ENCODE measurements around the gene GBE1.

Gene GBE1

DNA sequence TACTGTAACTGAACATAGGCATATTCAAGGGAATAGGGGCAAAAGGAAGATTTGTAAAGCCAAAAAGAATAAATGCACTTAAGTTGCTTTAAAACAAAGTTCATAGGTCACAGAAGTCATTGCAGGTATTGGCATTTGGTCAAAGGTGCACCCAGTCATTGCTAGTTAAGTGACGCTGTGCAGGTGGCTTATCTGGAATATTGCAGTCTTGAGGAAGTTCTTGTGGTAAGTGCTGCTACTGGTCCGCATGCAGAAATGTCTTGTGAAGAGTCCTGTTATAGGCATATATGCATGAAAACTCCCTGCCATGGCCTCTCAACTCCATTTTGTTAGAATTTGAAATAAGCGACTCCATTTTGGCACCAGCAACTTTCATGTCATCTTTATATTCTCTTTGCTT lies 293.1 kb downstream of the GBE1 start:
- H3K9me3 ChIP-seq (ENCODE audit: insufficient read depth, low read length) = no peaks in the 10 kb centered on the region
- no peak for TF ChIP-seq EZH2phosphoT487 (IDR thresholded peaks at IDR 0.05; ENCODE audit: low read depth)
- TF ChIP-seq, protein P1, sequence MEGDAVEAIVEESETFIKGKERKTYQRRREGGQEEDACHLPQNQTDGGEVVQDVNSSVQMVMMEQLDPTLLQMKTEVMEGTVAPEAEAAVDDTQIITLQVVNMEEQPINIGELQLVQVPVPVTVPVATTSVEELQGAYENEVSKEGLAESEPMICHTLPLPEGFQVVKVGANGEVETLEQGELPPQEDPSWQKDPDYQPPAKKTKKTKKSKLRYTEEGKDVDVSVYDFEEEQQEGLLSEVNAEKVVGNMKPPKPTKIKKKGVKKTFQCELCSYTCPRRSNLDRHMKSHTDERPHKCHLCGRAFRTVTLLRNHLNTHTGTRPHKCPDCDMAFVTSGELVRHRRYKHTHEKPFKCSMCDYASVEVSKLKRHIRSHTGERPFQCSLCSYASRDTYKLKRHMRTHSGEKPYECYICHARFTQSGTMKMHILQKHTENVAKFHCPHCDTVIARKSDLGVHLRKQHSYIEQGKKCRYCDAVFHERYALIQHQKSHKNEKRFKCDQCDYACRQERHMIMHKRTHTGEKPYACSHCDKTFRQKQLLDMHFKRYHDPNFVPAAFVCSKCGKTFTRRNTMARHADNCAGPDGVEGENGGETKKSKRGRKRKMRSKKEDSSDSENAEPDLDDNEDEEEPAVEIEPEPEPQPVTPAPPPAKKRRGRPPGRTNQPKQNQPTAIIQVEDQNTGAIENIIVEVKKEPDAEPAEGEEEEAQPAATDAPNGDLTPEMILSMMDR (IDR thresholded peaks at IDR 0.05; ENCODE audit: low read depth, low read length) = no peak
- no peaks in the 10 kb centered on the region for H3K79me2 ChIP-seq (ENCODE audit: low read length)

GRCh38 chr3:81466201-81466560 lies 295.3 kb downstream of the GBE1 start:
- H3K4me3 ChIP-seq (ENCODE audit: low read length) = no peak overlapping the region
- no peak overlapping the region for H2AFZ ChIP-seq (ENCODE audit: low read depth, low read length)
- TF ChIP-seq, protein P1 (IDR thresholded peaks at IDR 0.05; ENCODE audit: low read depth, low read length) = no peak
- no peak for TF ChIP-seq EZH2phosphoT487 (IDR thresholded peaks at IDR 0.05; ENCODE audit: low read depth)
- H3K9ac ChIP-seq (ENCODE audit: low read length) = no peak overlapping the region
- H3K36me3 ChIP-seq (replicated peaks; ENCODE audit: low read depth, low read length) = no peaks in the 10 kb centered on the region
- H3K79me2 ChIP-seq (ENCODE audit: low read length) = no peaks in the 10 kb centered on the region
- H3K27me3 ChIP-seq (ENCODE audit: low read depth, low read length) = no peaks in the 10 kb centered on the region
- no peak overlapping the region for H3K27ac ChIP-seq (ENCODE audit: low read length)
- H3K4me2 ChIP-seq (ENCODE audit: low read length) = no peak overlapping the region
- peaks cover 11% of the 10 kb centered on the region for H3K4me1 ChIP-seq (ENCODE audit: low read length)
- H4K20me1 ChIP-seq (ENCODE audit: insufficient read depth, low read length) = no peaks in the 10 kb centered on the region
- no peaks in the 10 kb centered on the region for H3K9me3 ChIP-seq (ENCODE audit: insufficient read depth, low read length)

More for the DNA sequence above, 293.1 kb downstream of the GBE1 start:
- H4K20me1 ChIP-seq (ENCODE audit: insufficient read depth, low read length) = no peaks in the 10 kb centered on the region
- no peaks in the 10 kb centered on the region for H3K36me3 ChIP-seq (replicated peaks; ENCODE audit: low read depth, low read length)
- H3K4me1 ChIP-seq (ENCODE audit: low read length) = peaks cover 11% of the 10 kb centered on the region
- H3K27me3 ChIP-seq (ENCODE audit: low read depth, low read length) = no peaks in the 10 kb centered on the region
- H3K4me3 ChIP-seq (ENCODE audit: low read length) = no peak overlapping the region
- no peak overlapping the region for H2AFZ ChIP-seq (ENCODE audit: low read depth, low read length)
- no peak overlapping the region for H3K4me2 ChIP-seq (ENCODE audit: low read length)
- H3K9ac ChIP-seq (ENCODE audit: low read length) = no peak overlapping the region
- H3K27ac ChIP-seq (ENCODE audit: low read length) = no peak overlapping the region

- H3K27ac ChIP-seq (ENCODE audit: low read length) = no peak overlapping the region
- peaks cover 6% of the 10 kb centered on the region for H3K4me1 ChIP-seq (ENCODE audit: low read length)
- H2AFZ ChIP-seq (ENCODE audit: low read depth, low read length) = no peak overlapping the region
- H3K4me2 ChIP-seq (ENCODE audit: low read length) = no peak overlapping the region
- H3K36me3 ChIP-seq (replicated peaks; ENCODE audit: low read depth, low read length) = no peaks in the 10 kb centered on the region
- H4K20me1 ChIP-seq (ENCODE audit: insufficient read depth, low read length) = no peaks in the 10 kb centered on the region
- no peaks in the 10 kb centered on the region for H3K9me3 ChIP-seq (ENCODE audit: insufficient read depth, low read length)
- no peak overlapping the region for H3K9ac ChIP-seq (ENCODE audit: low read length)
- no peak overlapping the region for H3K4me3 ChIP-seq (ENCODE audit: low read length)
- H3K79me2 ChIP-seq (ENCODE audit: low read length) = no peaks in the 10 kb centered on the region
- no peaks in the 10 kb centered on the region for H3K27me3 ChIP-seq (ENCODE audit: low read depth, low read length)
- TF ChIP-seq EZH2phosphoT487 (IDR thresholded peaks at IDR 0.05; ENCODE audit: low read depth) = no peak
- TF ChIP-seq, protein P1 (IDR thresholded peaks at IDR 0.05; ENCODE audit: low read depth, low read length) = no peak
Observed at GRCh38 chr3:81465510-81466200, 295.8 kb downstream of the GBE1 start.

DNA sequence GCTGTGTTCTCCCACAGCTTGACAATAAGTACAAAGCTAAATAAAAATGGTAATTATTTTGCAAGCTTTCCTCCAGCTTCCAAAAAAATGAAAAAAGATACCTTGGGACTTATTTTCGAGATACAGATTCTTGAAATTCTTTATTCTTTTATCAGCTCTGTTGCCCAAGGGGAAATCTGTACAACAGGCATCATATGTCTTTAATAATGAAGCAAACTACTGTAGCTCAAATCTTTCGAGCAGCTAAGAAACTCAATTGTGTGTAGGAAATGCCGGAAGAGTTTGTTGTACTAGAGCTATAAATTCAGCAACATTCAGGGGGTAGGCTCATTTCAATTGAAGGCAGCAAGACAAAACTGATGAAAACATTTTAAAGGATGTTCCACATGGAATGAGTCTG lies 297.7 kb downstream of the GBE1 start:
- Histone ChIP-seq H3K36me3 (replicated peaks; ENCODE audit: low read depth, low read length) (no peaks in the 10 kb centered on the region), H3K4me3 (ENCODE audit: low read length) (no peak overlapping the region), H3K27ac (ENCODE audit: low read length) (no peak overlapping the region), H3K9ac (ENCODE audit: low read length) (no peak overlapping the region), H4K20me1 (ENCODE audit: insufficient read depth, low read length) (no peaks in the 10 kb centered on the region), H3K4me1 (ENCODE audit: low read length) (peaks cover 8% of the 10 kb centered on the region), H3K27me3 (ENCODE audit: low read depth, low read length) (no peaks in the 10 kb centered on the region), H3K4me2 (ENCODE audit: low read length) (no peak overlapping the region), H3K9me3 (ENCODE audit: insufficient read depth, low read length) (no peaks in the 10 kb centered on the region), H2AFZ (ENCODE audit: low read depth, low read length) (no peak overlapping the region), H3K79me2 (ENCODE audit: low read length) (no peaks in the 10 kb centered on the region)
- TF ChIP-seq, protein P1 (IDR thresholded peaks at IDR 0.05; ENCODE audit: low read depth, low read length) = no peak
- TF ChIP-seq EZH2phosphoT487 (IDR thresholded peaks at IDR 0.05; ENCODE audit: low read depth) = no peak
